Right cardiac atrium (tissue), 5 donors: ENCODE measurements around the gene RAB36. TPM values are rescaled to one million over a fixed set of nuclear protein-coding genes. Genes with fewer than 3 reads are reported as not detected.

Source experiments
- ATAC-seq, 2 donors: fragments of 200-7000 bp; cut with Tn5 transposase; one replicate each; pipeline versions ENCODE4 v1.8.0 to v1.9.1; 2020; ENCODE audit warnings: moderate library complexity in 2 of 2, mild to moderate bottlenecking in 1 of 2
- DNase-seq, 3 donors: peaks; one replicate each; pipeline ENCODE4 v3.0.0-alpha.2; 2020
- H3K27ac ChIP-seq: one replicate; pipeline ENCODE4 v1.5.1; 2013; ENCODE audit warnings: mild to moderate bottlenecking, low read length, control low read depth, moderate library complexity
- H3K27me3 ChIP-seq: one replicate; pipeline ENCODE4 v1.6.1; 2013; ENCODE audit not compliant: control insufficient read depth, insufficient read depth
- H3K4me1 ChIP-seq: one replicate; pipeline ENCODE4 v1.6.1; 2013; ENCODE audit warnings: low read length; ENCODE audit not compliant: control insufficient read depth, insufficient read depth
- H3K4me3 ChIP-seq: one replicate; pipeline ENCODE4 v1.5.1; 2013; ENCODE audit warnings: low read length, control low read depth
- H3K9me3 ChIP-seq: one replicate; pipeline ENCODE4 v1.6.1; 2013; ENCODE audit warnings: low read length; ENCODE audit not compliant: control insufficient read depth
- WGBS: extraction: QIAGEN DNeasy Blood & Tissue Kit; methylation state at CpG from one replicate; pipeline ENCODE4 v1.1.7; 2013; 5-methylcytosine and 5-hydroxymethylcytosine counted together
- intact Hi-C, 4 donors: fragments of 100-400 bp; cut with DNase I; formaldehyde crosslinking; loops; one replicate each; pipeline versions ENCODE4 v1.11.0 to v1.14.0; 2022 to 2023
- polyA plus RNA-seq: library from polyadenylated mRNA; stranded (reverse); fragments of 200-250 nt; gene quantifications from one replicate; pipeline ENCODE4 v1.2.3, GENCODE V29; 2013
- total RNA-seq, 4 donors: library from RNA; stranded (reverse); fragmentation: NEBNext Ultra II Directional; extraction: Animal tissue kit (Norgen Biotek cat#: 25700); gene quantifications; one replicate each; pipeline ENCODE4 v1.2.1, GENCODE V29; 2021
- donor health status: healthy with polysubstance abuse.
- donor health status: DM: no; HTN: yes; CAD: no.
- donor health status: DM: no; HTN: no; CAD: no.
- donor health status: DM: no; HTN: yes; CAD: no; lungs with severe emphysema.
- donor health status: DM: yes; HTN: yes; CAD: no.

The RAB36 gene
- total and polyA plus RNA-seq, 5 donors: 0.59 to 2.7 (median 1.4) TPM

DNA sequence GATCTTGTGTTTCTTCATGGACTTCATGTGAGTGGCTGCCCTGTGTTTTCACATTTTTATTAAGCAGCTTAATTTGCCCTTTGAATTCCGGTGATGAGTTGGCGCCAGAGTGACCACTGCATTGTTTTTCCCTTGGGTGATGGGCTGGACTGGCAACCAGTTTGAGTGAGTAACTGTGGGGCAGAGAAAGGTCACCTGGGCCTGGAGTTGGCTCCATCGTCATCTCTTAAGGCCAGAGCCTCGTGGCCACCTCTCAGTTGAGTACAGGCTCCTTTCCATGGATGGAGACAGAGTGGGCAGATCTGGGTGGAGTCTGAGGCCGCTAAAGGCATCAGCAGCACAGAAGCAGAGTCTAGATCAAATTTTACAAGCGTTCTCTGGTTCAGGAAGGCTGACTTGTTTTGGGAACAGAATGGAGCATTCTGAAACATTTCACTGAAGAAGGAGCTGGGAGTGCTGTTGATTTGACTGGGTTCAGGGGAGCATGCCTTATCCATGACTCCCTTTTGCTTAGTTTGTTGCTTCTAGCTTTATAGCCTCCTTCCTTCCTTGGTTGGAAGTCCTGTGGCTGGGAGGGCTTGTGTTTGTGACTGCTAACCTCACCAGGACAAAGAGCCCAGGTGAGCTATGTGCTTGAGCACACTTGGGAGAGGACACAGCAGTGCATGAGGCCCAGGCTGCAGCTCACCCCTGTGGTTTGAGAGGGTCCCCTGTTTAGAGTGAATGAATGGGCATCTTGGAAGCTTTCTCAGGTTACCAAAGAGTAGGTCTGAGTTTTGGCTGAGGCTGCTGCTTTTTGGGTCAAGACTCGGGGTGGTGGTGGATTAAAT is 42.8 kb downstream of the RAB36 start:
- H3K27me3 ChIP-seq: no peaks in the 10 kb centered on the region
- WGBS: 68% methylated on average over 7 of the region's 7 CpGs
- intact Hi-C loops: loop anchor here in 3 of 4 donors (5.0 to 10.0 kb wide), 2 partner anchors 34 to 47 kb away; no protein-coding TSS in a partner anchor
- ATAC-seq (peak in 1 of 2 donors; percentile 23), DNase-seq (peak in 2 of 3 donors; percentile 10 to 38)
- H3K4me3 ChIP-seq: no peak overlapping the region
- no peaks in the 10 kb centered on the region for H3K9me3 ChIP-seq
- peaks cover 19% of the 10 kb centered on the region for H3K4me1 ChIP-seq
- no peak overlapping the region for H3K27ac ChIP-seq

DNA sequence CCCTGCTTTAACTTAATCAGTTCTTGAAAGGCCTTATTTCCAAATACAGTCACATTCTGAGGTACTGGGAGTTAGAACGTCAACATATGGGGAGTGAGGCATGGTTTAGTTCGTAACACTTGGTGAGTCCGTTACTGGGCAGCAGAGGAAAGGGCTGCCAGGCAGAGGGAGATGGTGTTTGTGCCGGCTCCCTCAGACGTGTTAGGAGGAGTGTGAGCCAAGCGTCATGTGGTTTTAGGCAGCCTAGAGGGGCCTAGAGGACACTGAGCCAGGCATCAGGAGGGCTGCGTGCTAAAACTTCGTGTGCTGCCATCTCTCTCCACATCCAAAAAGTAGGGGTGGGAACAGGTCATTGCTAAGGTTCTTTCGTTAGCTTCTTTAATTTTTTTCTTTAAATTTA is 45.2 kb downstream of the RAB36 start:
- peaks cover 21% of the 10 kb centered on the region for H3K4me1 ChIP-seq
- no peaks in the 10 kb centered on the region for H3K9me3 ChIP-seq
- H3K4me3 ChIP-seq: no peak overlapping the region
- ATAC-seq (peak; percentile 78 to 86), DNase-seq (peak in 2 of 3 donors; percentile 70 to 71)
- WGBS: 65% methylated on average over 9 of the region's 9 CpGs
- H3K27ac ChIP-seq: peak overlapping the region; percentile 17
- intact Hi-C loops: no loop called here
- H3K27me3 ChIP-seq: no peaks in the 10 kb centered on the region

DNA sequence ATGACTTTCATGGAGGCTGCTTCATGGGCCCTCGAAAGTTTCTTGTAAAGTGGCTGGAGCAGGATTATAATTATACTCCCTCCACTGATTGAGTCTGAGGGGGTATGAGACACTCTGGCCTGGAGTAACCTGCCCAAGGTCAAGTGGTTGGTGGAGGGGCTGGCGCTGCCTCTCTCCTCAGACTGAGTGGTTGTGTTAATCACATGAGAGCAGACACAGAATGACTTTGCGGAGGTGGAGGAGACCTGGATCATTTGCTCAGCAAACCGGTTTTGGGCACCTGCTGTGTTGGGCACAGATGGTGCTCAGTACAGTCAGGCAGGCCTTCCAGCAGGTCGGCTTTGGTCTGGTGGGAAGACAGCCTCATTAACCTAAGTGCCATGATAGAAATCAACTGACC is 46.9 kb downstream of the RAB36 start:
- H3K27me3 ChIP-seq: no peaks in the 10 kb centered on the region
- H3K4me3 ChIP-seq: no peak overlapping the region
- H3K4me1 ChIP-seq: peaks cover 27% of the 10 kb centered on the region
- H3K27ac ChIP-seq: no peak overlapping the region
- 72% methylated on average over 5 of the region's 5 CpGs for WGBS
- ATAC-seq (peak; percentile 50 to 57), DNase-seq (peak in 2 of 3 donors; percentile 50 to 75)
- H3K9me3 ChIP-seq: no peaks in the 10 kb centered on the region
- intact Hi-C loops: no loop called here

DNA sequence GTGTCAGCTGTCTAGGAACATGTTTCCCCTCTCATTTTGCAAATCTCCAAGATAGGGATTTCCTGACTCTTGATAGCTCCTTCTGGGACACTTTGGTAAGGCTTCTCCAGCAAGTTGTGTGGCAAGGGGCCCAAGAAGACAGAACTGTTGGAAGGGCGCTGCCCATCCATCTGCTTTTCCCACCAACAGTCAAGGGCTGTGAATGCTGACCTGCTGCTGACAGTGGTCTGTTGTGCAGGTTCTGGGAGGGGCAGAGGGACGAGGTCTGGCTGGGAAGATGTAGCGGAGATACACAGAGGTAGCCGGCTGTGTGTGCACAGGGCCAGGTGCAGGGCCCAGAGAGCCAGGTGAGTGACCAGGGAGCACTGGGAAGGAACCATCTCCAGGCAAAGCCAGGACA is 47.3 kb downstream of the RAB36 start:
- Histone ChIP-seq H3K4me1 (peaks cover 27% of the 10 kb centered on the region), H3K4me3 (no peak overlapping the region), H3K27me3 (no peaks in the 10 kb centered on the region), H3K27ac (no peak overlapping the region), H3K9me3 (no peaks in the 10 kb centered on the region)
- intact Hi-C loops: no loop called here
- DNase-seq: peak in 1 of 3 donors; percentile 38
- WGBS: 92% methylated on average over 4 of the region's 4 CpGs
- no peak for ATAC-seq

DNA sequence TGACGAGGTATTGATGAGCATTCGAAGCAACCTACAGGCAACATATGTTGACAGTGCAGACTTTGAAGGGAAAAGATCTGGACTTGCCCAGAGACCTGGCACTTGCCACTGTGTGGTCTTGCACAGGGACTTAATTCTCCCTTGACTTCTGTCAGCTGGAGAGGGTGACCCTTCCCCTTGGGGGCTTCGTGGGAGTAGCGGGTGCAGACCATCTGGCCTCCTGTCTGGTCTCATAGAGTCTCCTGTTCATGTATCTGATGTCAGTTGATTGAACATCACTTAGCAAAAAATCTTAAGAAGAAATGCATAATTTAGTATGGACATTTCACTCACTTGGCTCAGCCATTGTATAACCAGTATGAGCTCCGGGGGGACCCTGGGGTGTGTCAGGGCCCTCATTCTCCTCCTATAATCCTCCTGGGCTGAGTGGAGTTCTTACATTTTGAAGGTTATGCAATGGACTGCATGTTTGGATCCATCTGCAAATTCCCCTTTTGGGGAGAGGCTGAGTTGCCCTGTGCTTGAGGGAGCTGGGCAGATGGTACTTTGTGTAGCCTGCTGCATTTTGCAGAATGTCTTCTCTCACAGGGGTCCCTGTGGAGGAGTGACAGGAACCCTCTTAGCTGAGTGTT is 48.0 kb downstream of the RAB36 start:
- DNase-seq (peak in 2 of 3 donors; percentile 4 to 7), ATAC-seq (no peak)
- intact Hi-C loops: no loop called here
- Histone ChIP-seq H3K4me3 (no peak overlapping the region), H3K4me1 (peaks cover 24% of the 10 kb centered on the region), H3K27me3 (no peaks in the 10 kb centered on the region), H3K9me3 (no peaks in the 10 kb centered on the region), H3K27ac (no peak overlapping the region)
- 93% methylated on average over 5 of the region's 5 CpGs for WGBS

DNA sequence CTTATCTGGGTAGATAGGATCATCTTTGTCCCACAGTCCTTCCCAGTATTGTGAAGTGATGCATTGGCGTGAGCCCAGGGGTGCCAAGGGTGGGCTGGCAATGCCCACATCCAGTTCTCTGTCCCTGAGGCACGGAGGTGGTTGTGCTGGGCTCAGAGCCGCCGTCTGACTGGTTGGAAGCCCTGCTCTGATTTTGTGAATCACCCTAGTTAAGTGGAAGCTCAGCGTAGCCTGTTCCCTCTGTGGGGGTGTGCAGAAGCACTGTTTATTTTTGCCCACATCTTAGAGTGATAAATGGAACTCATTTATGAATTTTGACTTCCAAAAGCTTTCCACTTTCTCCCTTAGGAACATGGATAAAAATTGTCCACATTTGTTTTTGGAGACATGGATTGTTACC is 48.6 kb downstream of the RAB36 start:
- no peak overlapping the region for H3K4me3 ChIP-seq
- no peaks in the 10 kb centered on the region for H3K27me3 ChIP-seq
- peaks cover 25% of the 10 kb centered on the region for H3K4me1 ChIP-seq
- H3K9me3 ChIP-seq: no peaks in the 10 kb centered on the region
- no peak for ATAC-seq
- no peak overlapping the region for H3K27ac ChIP-seq
- intact Hi-C loops: no loop called here
- DNase-seq: peak in 2 of 3 donors; percentile 32 to 50
- WGBS: 66% methylated on average over 5 of the region's 5 CpGs

DNA sequence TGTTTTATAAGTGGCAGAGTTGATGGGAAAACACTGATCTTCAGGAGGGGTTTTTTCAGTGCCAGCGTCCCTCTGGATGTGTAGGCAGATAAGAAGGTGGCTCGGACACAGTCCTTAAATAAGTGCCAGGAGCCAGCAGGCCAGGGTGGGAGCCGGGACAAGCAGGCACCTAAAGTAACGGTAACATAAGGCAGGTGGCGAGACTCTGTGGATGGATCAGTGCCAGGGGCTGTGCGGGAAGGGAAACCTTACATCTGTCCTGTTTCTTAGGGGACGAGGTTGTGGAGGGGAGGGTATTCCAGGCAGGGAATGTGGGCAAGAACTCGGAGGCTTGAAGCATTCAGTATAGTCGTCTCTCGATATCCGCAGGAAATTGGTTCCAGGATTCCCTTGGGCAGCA is 50.9 kb downstream of the RAB36 start:
- no peak for ATAC-seq
- H3K4me1 ChIP-seq: peaks cover 28% of the 10 kb centered on the region
- no peaks in the 10 kb centered on the region for H3K9me3 ChIP-seq
- H3K27ac ChIP-seq: no peak overlapping the region
- WGBS: 61% methylated on average over 11 of the region's 11 CpGs
- intact Hi-C loops: no loop called here
- DNase-seq: peak in 2 of 3 donors; percentile 38 to 45
- H3K4me3 ChIP-seq: no peak overlapping the region
- no peaks in the 10 kb centered on the region for H3K27me3 ChIP-seq

DNA sequence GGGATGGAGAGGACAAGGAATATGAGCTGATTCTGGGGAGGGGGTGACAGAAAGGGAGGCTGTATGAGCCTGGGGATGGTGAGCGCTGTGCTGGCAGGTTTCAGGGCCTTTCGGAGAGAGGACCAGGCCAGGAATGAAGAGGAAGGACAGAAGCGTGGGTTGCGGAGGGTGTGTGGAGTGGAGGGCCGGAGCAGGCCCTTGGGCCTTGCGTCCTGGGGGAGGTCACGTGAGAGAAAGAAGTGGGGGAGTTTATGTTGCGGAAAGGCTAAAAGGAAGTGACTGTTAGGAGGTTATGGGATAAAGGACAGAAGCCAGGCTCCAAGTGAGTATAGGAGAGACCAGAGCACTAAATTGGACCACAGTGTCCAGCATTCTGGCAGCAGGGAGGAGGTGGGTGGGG is 52.6 kb downstream of the RAB36 start:
- ATAC-seq: peak; percentile 30 to 55
- H3K27ac ChIP-seq: no peak overlapping the region

DNA sequence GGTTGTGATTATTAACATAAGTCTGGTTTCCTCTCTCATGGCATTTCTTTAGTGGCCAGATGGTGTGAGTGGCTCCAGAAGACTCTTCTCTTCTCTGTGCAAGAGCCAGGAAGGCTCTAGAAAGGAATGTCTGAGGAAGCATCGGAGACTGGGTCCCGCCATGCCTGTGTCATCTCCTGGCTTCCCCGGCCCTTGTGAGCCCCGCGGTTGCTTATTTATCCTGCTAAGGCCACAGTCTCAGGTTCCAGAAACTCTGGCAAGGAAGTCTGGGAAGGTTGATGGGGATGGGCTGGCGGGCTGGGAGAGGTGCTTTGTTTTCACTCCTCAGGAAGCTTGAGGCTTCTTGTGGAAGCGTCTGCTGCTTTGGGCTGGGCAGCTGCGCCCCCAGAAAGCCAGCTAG is 53.9 kb downstream of the RAB36 start:
- DNase-seq (peak in 1 of 3 donors; percentile 13), ATAC-seq (no peak)
- Histone ChIP-seq H3K27me3 (no peaks in the 10 kb centered on the region), H3K9me3 (no peaks in the 10 kb centered on the region), H3K4me3 (no peak overlapping the region), H3K4me1 (peaks cover 22% of the 10 kb centered on the region), H3K27ac (peak overlapping the region; percentile 25)
- WGBS: 63% methylated on average over 8 of the region's 8 CpGs
- intact Hi-C loops: no loop called here

More for the DNA sequence above, 52.6 kb downstream of the RAB36 start:
- H3K4me1 ChIP-seq: peaks cover 17% of the 10 kb centered on the region
- H3K27me3 ChIP-seq: no peaks in the 10 kb centered on the region
- no peak overlapping the region for H3K4me3 ChIP-seq
- H3K9me3 ChIP-seq: no peaks in the 10 kb centered on the region
- intact Hi-C loops: no loop called here
- peak in 1 of 3 donors; percentile 40 for DNase-seq
- WGBS: 71% methylated on average over 8 of the region's 8 CpGs

DNA sequence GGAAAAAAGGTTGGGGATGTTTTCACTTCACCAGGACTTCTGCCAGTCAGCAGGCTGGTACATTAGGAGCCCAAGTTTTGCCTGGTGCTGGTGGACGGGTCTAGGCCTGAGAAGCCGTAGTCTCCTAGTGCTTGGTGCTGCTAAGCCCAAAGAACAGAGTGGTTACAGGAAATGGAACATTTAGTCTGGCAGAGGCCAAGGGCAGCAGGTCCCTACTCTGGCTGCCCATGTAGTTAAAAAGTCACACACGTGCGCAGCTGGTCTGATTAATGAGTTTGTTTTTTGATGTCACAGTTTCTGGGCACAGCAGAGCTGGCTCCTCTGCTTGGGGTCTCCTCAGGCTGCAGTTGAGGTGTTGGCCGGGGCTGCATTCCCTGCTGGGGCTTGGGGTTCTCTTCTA is 55.6 kb downstream of the RAB36 start:
- Histone ChIP-seq H3K27ac (no peak overlapping the region), H3K27me3 (no peaks in the 10 kb centered on the region), H3K9me3 (no peaks in the 10 kb centered on the region), H3K4me3 (no peak overlapping the region), H3K4me1 (peaks cover 31% of the 10 kb centered on the region)
- intact Hi-C loops: no loop called here
- DNase-seq (peak in 1 of 3 donors; percentile 9), ATAC-seq (no peak)
- 91% methylated on average over 5 of the region's 5 CpGs for WGBS

DNA sequence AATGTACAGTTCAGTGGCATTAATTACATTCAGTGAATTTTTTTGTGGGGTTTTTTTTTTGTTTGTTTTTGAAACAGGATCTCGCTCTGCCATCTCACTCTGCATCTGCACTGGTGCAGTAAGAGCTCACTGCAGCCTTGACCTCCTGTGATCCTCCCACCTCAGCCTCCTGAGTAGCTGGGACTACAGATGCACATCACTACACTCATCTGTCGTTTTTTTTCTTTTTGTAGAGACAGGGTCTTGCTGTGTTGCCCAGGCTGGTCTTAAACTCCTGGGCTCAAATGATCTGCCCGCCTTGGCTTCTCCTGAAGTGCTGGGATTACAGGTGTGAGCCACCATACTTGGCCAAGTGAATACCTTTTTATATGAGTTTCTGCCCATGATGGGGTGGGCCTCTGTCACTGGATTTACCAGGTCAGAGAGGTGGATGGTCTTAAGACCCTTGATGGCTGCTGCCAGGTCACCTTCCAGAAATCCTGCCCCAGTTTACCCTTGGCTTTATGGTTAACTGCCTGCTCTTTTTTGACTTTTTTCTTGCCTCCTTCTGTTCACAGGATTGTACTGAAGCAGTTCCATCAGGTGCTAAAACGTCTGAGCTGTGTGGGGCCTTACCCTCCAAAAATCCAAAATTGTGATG is 57.7 kb downstream of the RAB36 start:
- ATAC-seq: no peak
- Histone ChIP-seq H3K27ac (no peak overlapping the region), H3K27me3 (no peaks in the 10 kb centered on the region), H3K4me3 (no peak overlapping the region), H3K9me3 (no peaks in the 10 kb centered on the region), H3K4me1 (peaks cover 24% of the 10 kb centered on the region)
- intact Hi-C loops: no loop called here
- DNase-seq: peak in 1 of 3 donors; percentile 1
- 86% methylated on average over 4 of the region's 4 CpGs for WGBS
